IPS-NIHi7 (cell line): Measurements from ENCODE around the gene GDPD3.
"Not testable (repeated sequence)": the region's sequence is repeated elsewhere in the genome, so short reads cannot be mapped to it uniquely, and the experiment has no call there.

ENCODE experiments used
- DNase-seq: peaks from one replicate; pipeline ENCODE4 v3.0.0; 2012; ENCODE audit warnings: mixed read lengths; ENCODE audit errors: extremely low spot score

GDPD3 gene

GRCh38 chr16:30113031-30113710 lies at the start of gene GDPD3:
GDPD3 (minus strand) TSS chr16:30113537; CDS start chr16:30113478, 59 bp downstream.
- DNase-seq: no peak

- DNase-seq: no peak
Observed at GRCh38 chr16:30157214-30157613, 43.9 kb upstream of the GDPD3 start.

- no peak for DNase-seq
Observed at GRCh38 chr16:30155188-30155587, 41.9 kb upstream of the GDPD3 start.

GRCh38 chr16:30152517-30152916 lies 39.2 kb upstream of the GDPD3 start:
- DNase-seq: no peak

- DNase-seq: no peak
Observed at GRCh38 chr16:30151091-30151490, 37.8 kb upstream of the GDPD3 start.

- DNase-seq: no peak
Observed at GRCh38 chr16:30149250-30149930, 36.1 kb upstream of the GDPD3 start.

- no peak for DNase-seq
Observed at GRCh38 chr16:30147843-30148510, 34.6 kb upstream of the GDPD3 start.

- no peak for DNase-seq
Observed at GRCh38 chr16:30145657-30146056, 32.3 kb upstream of the GDPD3 start.

GRCh38 chr16:30144917-30145316 lies 31.6 kb upstream of the GDPD3 start:
- no peak for DNase-seq

- no peak for DNase-seq
Observed at GRCh38 chr16:30144017-30144416, 30.7 kb upstream of the GDPD3 start.

- DNase-seq: no peak
Observed at GRCh38 chr16:30143347-30143702, 30.0 kb upstream of the GDPD3 start.

- DNase-seq: peak; percentile 62
Observed at GRCh38 chr16:30142672-30143346, 29.5 kb upstream of the GDPD3 start.

- DNase-seq: no peak
Observed at GRCh38 chr16:30141750-30142149, 28.4 kb upstream of the GDPD3 start.

- no peak for DNase-seq
Observed at GRCh38 chr16:30139583-30140481, 26.5 kb upstream of the GDPD3 start.

- DNase-seq: no peak
Observed at GRCh38 chr16:30137897-30138296, 24.6 kb upstream of the GDPD3 start.

GRCh38 chr16:30136971-30137605 lies 23.8 kb upstream of the GDPD3 start:
- DNase-seq: no peak

- DNase-seq: no peak
Observed at GRCh38 chr16:30132591-30132990, 19.3 kb upstream of the GDPD3 start.

GRCh38 chr16:30131869-30132475 lies 18.6 kb upstream of the GDPD3 start:
- DNase-seq: no peak

GRCh38 chr16:30127993-30128392 lies 14.7 kb upstream of the GDPD3 start:
- no peak for DNase-seq

- DNase-seq: not testable (repeated sequence)
Observed at GRCh38 chr16:30125690-30126089, 12.4 kb upstream of the GDPD3 start.
